Neural crest cell (in vitro differentiated cells): ENCODE measurements around the gene PI3. TPM values are rescaled to one million over a fixed set of nuclear protein-coding genes. Genes with fewer than 3 reads are reported as not detected.

Experiments
- DNase-seq: peaks from one replicate; pipeline ENCODE4 v3.0.0; 2021; ENCODE audit warnings: low read depth, mixed read lengths, low spot score
- H3K27ac Mint-ChIP-seq: one replicate; pipeline ENCODE4 v1.8.0; 2021; ENCODE audit warnings: mild to moderate bottlenecking, mixed read lengths; ENCODE audit not compliant: unreplicated experiment
- H3K27me3 Mint-ChIP-seq: 2 replicates; pipeline ENCODE4 v1.8.0; 2021; ENCODE audit warnings: low read depth, mild to moderate bottlenecking, mixed read lengths
- H3K36me3 Mint-ChIP-seq: 2 replicates; pipeline ENCODE4 v1.8.0; 2021; ENCODE audit warnings: low read depth, mild to moderate bottlenecking, mixed read lengths
- H3K4me1 Mint-ChIP-seq: 2 replicates; pipeline ENCODE4 v1.8.0; 2021; ENCODE audit warnings: mixed read lengths
- H3K4me3 Mint-ChIP-seq: one replicate; pipeline ENCODE4 v1.8.0; 2021; ENCODE audit warnings: mild to moderate bottlenecking, mixed read lengths
- H3K9me3 Mint-ChIP-seq: 2 replicates; pipeline ENCODE4 v1.8.0; 2021; ENCODE audit warnings: mixed read lengths
- total RNA-seq: library from RNA; stranded (reverse); gene quantifications from 2 replicates; pipeline ENCODE4 v1.2.1, GENCODE V29; 2021
- TF ChIP-seq, protein P1 (sequence below): fragments of 200-600 bp; sonication (generic); conservative IDR thresholded peaks from 2 replicates; pipeline ENCODE4 v1.5.0; 2021; ENCODE audit warnings: antibody characterized with exemption, mild to moderate bottlenecking

The PI3 gene
- total RNA-seq, 1 donor from 2014 or later: not detected

DNA sequence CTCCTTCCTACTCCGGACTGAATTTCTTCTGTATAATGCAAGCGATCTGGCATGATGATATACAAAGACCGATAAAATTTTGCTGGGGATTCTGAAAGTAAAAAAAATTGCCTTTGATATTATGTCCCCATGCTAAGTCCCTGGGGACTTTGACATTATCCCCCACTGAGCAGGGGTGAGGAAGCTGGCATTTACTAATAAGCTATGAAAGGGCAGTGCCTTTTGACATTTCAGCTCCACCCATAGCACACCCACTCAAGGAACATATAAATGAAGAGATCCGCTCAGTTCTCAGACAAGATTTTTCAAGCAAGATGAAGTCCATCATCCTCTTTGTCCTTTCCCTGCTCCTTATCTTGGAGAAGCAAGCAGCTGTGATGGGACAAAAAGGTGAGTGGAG, 46.4 kb downstream of the PI3 start, which contains the start of gene SEMG2:
Gene SEMG2 (plus strand): TSS at position 298 of the 400 bp plus-strand sequence. CDS start 17 bp downstream, at position 315.
- H3K4me3 Mint-ChIP-seq: no peak within 1 kb of the TSS
- DNase-seq: no peak
- TF ChIP-seq, protein P1, sequence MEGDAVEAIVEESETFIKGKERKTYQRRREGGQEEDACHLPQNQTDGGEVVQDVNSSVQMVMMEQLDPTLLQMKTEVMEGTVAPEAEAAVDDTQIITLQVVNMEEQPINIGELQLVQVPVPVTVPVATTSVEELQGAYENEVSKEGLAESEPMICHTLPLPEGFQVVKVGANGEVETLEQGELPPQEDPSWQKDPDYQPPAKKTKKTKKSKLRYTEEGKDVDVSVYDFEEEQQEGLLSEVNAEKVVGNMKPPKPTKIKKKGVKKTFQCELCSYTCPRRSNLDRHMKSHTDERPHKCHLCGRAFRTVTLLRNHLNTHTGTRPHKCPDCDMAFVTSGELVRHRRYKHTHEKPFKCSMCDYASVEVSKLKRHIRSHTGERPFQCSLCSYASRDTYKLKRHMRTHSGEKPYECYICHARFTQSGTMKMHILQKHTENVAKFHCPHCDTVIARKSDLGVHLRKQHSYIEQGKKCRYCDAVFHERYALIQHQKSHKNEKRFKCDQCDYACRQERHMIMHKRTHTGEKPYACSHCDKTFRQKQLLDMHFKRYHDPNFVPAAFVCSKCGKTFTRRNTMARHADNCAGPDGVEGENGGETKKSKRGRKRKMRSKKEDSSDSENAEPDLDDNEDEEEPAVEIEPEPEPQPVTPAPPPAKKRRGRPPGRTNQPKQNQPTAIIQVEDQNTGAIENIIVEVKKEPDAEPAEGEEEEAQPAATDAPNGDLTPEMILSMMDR: no peak

DNA sequence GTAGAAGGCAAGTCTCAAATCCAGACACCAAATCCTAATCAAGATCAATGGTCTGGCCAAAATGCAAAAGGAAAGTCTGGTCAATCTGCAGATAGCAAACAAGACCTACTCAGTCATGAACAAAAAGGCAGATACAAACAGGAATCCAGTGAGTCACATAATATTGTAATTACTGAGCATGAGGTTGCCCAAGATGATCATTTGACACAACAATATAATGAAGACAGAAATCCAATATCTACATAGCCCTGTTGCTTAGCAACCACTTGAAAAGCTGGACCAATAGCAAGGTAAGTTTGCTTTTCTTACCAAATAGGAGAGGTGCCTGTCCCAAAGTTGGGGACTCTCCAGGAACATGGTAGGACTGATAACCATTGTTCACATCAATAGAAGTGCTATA, 48.4 kb downstream of the PI3 start:
- Mint-ChIP-seq H3K27me3 (peaks cover 76% of the 10 kb centered on the region), H3K4me1 (no peaks in the 10 kb centered on the region), H3K4me3 (no peak overlapping the region), H3K27ac (no peak overlapping the region), H3K9me3 (no peaks in the 10 kb centered on the region), H3K36me3 (no peaks in the 10 kb centered on the region)
- TF ChIP-seq, protein P1: no peak
- DNase-seq: no peak

More for the DNA sequence above, 46.4 kb downstream of the PI3 start, which contains the start of gene SEMG2:
- Mint-ChIP-seq H3K27ac (no peak within 1 kb of the TSS), H3K36me3 (no peaks in the 10 kb centered on the region), H3K27me3 (peaks cover 63% of the 10 kb centered on the region), H3K4me1 (no peaks in the 10 kb centered on the region), H3K9me3 (no peaks in the 10 kb centered on the region)

Other genes with a start within 250 kb of the PI3 start
- 39.0 and 39.6 TPM in 2 replicates for gene TOMM34, start 214.5 kb upstream of the PI3 start, total RNA-seq
- gene STK4, start 208.4 kb upstream of the PI3 start, total RNA-seq: 41.2 and 46.4 TPM in 2 replicates
- not detected in 2 replicates for gene KCNS1, start 73.8 kb upstream of the PI3 start, total RNA-seq
- gene WFDC5, start 59.7 kb upstream of the PI3 start, total RNA-seq: not detected in 2 replicates
- not detected in 2 replicates for gene WFDC12, start 50.4 kb upstream of the PI3 start, total RNA-seq
- not detected in 2 replicates for gene SEMG1, start 32.1 kb downstream of the PI3 start, total RNA-seq
- gene SEMG2, start 46.5 kb downstream of the PI3 start, total RNA-seq: not detected in 2 replicates
- gene SLPI, start 79.7 kb downstream of the PI3 start, total RNA-seq: not detected in 2 replicates
- not detected in 2 replicates for gene RBPJL, start 131.9 kb downstream of the PI3 start, total RNA-seq
- 0.18 TPM in 1 of 2 replicates, not detected in the other for gene MATN4, start 133.4 kb downstream of the PI3 start, total RNA-seq
- 11.4 and 11.5 TPM in 2 replicates for gene SDC4, start 173.5 kb downstream of the PI3 start, total RNA-seq
- gene SYS1, start 188.3 kb downstream of the PI3 start, total RNA-seq: 24.6 and 25.7 TPM in 2 replicates
- gene TP53TG5, start 203.4 kb downstream of the PI3 start, total RNA-seq: not detected in 2 replicates
- 18.1 and 18.2 TPM in 2 replicates for gene DBNDD2, start 233.4 kb downstream of the PI3 start, total RNA-seq
- 64.8 and 67.4 TPM in 2 replicates for gene PIGT, start 241.2 kb downstream of the PI3 start, total RNA-seq